GM21381 (cell line): ENCODE measurements around the gene BABAM1.

Experiments
- ATAC-seq: cut with Tn5 transposase; IDR thresholded peaks from one replicate; pipeline ENCODE4 v1.9.1; 2021; ENCODE audit warnings: mild to moderate bottlenecking, moderate library complexity; ENCODE audit not compliant: unreplicated experiment

BABAM1 gene

GRCh38 chr19:17266975-17267788, at the start of gene BABAM1:
TSS of gene BABAM1 (plus strand) at chr19:17267443. CDS start at chr19:17268807, 1,364 bp downstream.
- ATAC-seq: peak; percentile 89

DNA sequence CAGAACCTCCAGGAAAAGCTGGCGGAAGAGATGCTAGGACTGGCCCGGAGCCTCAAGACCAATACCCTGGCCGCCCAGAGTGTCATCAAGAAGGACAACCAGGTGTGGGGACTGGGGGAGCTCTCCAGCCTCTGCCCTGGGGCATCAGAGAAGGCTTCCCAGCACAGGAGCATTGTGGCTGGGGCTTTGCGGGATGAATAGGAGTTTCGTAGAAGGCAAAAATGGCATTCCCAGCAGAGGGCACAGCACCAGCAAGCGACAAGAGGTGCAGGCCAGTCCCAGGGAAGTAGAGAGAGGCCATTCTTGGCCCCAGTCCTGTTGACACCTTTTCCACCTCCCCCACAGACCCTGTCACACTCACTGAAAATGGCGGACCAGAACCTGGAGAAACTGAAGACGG, 48.0 kb upstream of the BABAM1 start:
- no peak for ATAC-seq

- no peak for ATAC-seq
Measured at GRCh38 chr19:17220207-17220758, 47.0 kb upstream of the BABAM1 start.

DNA sequence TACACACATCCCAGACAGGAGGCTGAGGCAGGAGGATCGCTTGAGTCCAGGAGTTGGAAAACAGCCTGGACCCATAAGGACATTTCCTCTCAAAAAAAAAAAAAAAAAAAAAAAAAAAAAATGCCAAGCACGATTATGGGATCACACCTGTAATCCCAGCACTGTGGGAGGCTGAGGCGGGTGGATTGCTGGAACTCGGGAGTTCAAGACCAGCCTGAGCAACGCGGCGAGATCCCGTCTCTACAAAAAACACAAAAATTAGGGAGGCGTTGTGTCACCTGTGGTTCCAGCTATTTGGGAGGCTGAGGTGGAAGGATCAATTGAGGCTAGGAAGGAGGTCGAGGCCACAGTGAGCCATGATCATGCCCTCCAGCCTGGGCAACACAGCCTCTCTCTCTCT, 42.2 kb upstream of the BABAM1 start:
- ATAC-seq: no peak

GRCh38 chr19:17226002-17226933, 41.0 kb upstream of the BABAM1 start, which contains the start of gene OCEL1:
TSS of gene OCEL1 (plus strand) at chr19:17226226. CDS start at chr19:17226248, 22 bp downstream.
- peak; percentile 86 for ATAC-seq

- no peak for ATAC-seq
Measured at GRCh38 chr19:17227798-17228367, 39.4 kb upstream of the BABAM1 start.

- ATAC-seq: no peak
Measured at GRCh38 chr19:17229890-17230289, 37.4 kb upstream of the BABAM1 start.

DNA sequence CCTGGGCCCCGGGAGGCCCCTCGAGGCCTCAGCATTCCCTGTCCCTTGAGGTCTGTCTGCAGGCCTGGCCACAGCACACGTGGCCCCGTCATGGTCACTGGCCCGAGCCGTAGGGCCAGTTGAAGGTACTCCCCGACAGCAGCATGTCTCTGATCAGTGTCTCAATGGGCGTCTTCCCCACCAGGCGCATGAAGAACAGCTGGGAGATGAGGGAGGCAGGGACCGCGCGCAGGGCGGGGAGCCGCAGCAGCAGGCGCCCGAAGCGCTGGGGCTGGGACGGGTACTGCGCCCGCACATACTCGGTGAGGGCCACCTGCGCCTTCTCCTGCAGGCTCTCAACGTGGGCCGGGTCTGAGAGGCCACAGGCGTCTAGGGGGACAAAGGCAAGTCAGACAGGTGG, 35.0 kb upstream of the BABAM1 start:
- ATAC-seq: no peak

DNA sequence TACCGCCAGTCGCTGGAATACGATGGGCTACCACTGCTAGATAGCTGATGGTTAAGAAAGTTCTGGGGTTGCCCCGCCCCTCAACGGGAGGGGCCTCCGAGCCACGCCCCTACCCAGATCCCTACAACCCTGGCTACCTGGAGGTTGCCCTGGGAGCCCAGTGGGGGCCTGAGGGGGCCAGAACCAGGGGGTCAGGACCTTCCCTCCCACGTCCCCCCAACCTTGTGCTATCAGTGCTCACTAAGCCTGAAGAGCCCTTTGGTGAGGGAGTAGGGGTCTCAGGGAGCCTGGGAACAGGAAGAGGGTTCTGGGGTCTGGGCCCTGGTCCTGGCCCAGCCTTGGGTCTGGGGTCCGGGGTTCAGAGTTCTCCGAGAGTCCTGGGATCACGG, 32.3 kb upstream of the BABAM1 start:
- no peak for ATAC-seq

DNA sequence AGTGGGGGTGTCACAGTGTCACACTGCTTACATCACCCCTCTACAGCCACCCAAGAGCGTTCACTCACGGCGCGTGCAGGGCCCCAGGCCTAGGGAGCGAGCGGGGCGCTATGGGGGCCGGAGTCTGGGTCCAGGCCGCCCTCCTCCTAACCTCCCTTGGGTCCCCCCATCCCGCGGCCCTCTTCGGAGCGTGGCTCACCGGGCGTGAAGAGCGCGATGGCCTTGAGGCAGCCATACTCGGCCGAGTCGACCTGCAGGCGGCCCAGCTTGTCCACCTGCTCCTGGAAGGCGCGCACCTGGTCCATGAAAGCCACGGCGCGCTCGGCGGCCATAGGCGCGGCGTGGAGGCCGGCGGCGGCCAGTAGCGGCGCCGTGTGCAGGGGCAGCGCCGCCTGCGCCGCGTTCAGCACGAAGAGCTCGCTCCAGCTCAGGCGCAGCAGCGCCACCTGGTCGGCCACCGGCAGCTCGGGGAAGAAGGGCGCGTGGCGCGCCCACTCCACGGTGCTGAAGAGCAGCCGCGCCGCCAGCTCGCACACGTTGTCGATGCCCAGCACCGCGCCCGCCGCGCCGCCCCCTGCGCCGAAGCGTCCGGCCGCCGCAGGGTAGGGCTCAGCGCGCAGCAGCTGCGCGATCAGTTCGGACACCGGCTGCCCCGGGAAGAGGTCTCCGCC, 31.8 kb upstream of the BABAM1 start:
- peak; percentile 70 for ATAC-seq

DNA sequence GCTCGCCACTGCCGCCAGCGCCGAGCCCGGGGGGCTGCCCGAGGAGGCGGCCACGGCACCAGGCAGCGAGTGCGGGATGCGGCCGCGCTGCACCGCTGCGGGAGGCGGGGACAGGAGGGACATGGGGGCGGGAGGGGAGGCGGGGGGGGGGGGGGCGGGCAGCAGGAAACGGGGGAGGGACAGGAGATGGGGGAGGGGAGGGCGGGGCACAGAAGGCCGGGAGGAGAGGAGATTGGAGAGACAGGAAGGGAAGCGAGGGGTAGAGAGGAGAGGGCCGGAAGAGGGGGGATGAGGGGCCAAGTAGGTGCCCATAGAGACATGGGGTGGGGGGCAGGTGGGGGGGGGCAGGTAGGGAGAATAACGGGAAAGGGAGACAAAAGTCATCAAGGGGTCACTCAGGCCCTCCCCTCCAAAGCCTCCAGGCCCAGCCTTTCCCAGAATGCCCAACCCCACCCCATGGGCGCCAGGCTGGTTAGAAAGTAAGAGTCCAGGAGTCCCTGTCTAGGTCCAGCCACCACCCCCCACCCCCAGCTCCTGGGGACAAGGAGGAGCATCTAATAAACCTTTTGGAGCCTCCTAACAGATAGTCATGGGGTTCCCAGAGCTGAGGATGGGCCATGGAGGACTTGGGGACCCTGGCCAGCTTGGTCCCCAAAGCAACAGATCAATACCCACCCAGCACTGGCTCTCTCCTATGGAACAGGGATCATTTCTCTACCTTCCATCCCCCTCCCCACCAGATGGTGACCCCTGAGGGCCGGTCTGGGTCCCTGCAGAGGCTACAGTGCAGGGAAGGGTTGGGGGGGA, 31.1 kb upstream of the BABAM1 start:
- peak; percentile 22 for ATAC-seq

- no peak for ATAC-seq
Measured at GRCh38 chr19:17236811-17237543, 30.3 kb upstream of the BABAM1 start.

GRCh38 chr19:17237747-17238706, 29.2 kb upstream of the BABAM1 start:
- ATAC-seq: no peak

GRCh38 chr19:17240062-17240752, 27.0 kb upstream of the BABAM1 start:
- no peak for ATAC-seq

DNA sequence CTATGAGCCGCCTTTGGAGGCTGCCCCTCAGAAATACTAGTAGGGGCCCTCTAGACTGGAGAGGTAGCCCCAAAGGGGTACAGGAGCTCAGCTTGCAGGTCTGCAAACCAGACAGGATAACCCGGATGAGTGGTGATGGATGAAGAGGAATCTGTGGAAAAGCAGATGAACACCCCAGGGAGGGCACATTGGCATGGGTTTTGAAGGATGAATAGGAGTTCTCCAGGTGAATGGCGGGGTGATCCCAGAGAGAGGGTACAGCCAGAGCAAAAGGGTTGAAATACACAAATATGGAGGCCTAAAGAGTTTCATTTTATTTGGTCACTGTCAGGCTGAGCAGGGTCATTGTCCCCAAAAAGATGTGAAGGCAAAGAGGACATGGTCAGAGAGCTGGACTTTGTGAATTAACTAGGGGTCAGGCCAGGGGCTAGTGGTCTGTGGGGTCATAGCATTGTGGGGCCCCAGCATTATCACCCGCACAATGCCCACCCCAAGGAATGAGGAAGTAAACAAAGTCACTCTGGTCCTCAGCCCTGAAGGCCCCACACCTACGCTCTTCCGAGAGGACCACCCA, 26.3 kb upstream of the BABAM1 start:
- no peak for ATAC-seq

DNA sequence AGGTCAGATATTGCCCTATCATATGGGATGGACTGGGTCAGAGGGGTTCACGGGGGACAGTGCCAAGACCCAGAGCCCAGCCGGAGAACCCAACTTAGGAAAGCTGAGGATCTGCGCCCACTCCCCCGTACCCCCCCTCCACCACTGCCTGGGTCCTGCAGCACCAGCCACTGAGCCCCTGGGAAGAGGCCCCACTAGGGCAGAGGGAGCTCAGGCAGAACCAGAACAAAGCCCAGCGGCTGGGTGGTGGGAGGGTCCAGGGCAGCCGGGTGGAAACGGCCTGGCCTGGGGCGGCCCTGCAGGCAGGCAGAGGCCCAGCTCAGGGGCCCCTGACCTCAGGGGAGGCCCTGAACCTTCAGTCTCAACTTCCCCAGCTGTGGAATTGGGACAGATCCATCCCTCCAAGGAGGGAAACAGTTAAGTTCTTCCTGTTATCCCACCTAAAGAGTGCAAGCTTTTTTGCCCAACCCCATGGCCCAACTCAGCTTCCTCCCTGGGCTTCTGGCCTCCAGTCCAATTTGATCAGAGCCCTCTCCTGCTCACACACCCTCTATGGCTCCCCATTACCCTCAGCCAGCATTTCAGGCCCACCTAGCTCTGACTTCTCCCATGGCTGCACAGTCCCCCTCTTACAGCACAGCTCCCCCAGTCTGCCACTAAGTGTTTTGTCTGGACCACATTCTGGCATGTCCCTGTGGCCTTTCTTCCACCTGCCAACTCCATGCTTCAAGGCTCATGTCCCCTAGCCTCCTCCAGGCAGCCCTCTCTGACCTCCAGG, 24.6 kb upstream of the BABAM1 start:
- ATAC-seq: no peak
